ENCODE data around the gene ARRDC1.

ARRDC1 gene

GRCh38 chr9:137656416-137656815 lies 50.9 kb downstream of the ARRDC1 start:
- H3K27me3 ChIP-seq (ENCODE audit: insufficient read depth, poor library complexity, severe bottlenecking): no peaks in the 10 kb centered on the region
- no peak for TF ChIP-seq SPI1 (IDR thresholded peaks at IDR 0.05; ENCODE audit: borderline replicate concordance, low read depth)
- TF ChIP-seq CTCF (IDR thresholded peaks at IDR 0.05; ENCODE audit: insufficient read depth, low read length): no peak
- TF ChIP-seq GABPA (IDR thresholded peaks at IDR 0.05; ENCODE audit: low read depth): no peak
- no peak for TF ChIP-seq REST (IDR thresholded peaks at IDR 0.05; ENCODE audit: insufficient replicate concordance, low read depth)
- TF ChIP-seq POLR2AphosphoS5 (IDR thresholded peaks at IDR 0.05; ENCODE audit: low read depth): no peak
- no peak overlapping the region for H3K27ac ChIP-seq (replicated peaks)
- H3K4me3 ChIP-seq (replicated peaks; ENCODE audit: insufficient read depth, low read length): no peak overlapping the region
- no peak for DNase-seq (ENCODE audit: low read depth in 1 of 2, low spot score in 1 of 2)

GRCh38 chr9:137657606-137658005 lies 52.1 kb downstream of the ARRDC1 start:
- no peak for DNase-seq (ENCODE audit: low read depth in 1 of 2, low spot score in 1 of 2)
- TF ChIP-seq GABPA (IDR thresholded peaks at IDR 0.05; ENCODE audit: low read depth): no peak
- no peak for TF ChIP-seq REST (IDR thresholded peaks at IDR 0.05; ENCODE audit: insufficient replicate concordance, low read depth)
- TF ChIP-seq POLR2AphosphoS5 (IDR thresholded peaks at IDR 0.05; ENCODE audit: low read depth): no peak
- TF ChIP-seq CTCF (IDR thresholded peaks at IDR 0.05; ENCODE audit: insufficient read depth, low read length): no peak
- TF ChIP-seq SPI1 (IDR thresholded peaks at IDR 0.05; ENCODE audit: borderline replicate concordance, low read depth): no peak
- Histone ChIP-seq H3K4me3 (replicated peaks; ENCODE audit: insufficient read depth, low read length) (no peak overlapping the region), H3K27ac (replicated peaks) (no peak overlapping the region), H3K27me3 (ENCODE audit: insufficient read depth, poor library complexity, severe bottlenecking) (no peaks in the 10 kb centered on the region)

GRCh38 chr9:137658781-137659180 lies 53.3 kb downstream of the ARRDC1 start:
- no peak overlapping the region for H3K27ac ChIP-seq (replicated peaks)
- peak; percentile 57 for TF ChIP-seq SPI1 (IDR thresholded peaks at IDR 0.05; ENCODE audit: borderline replicate concordance, low read depth)
- TF ChIP-seq POLR2AphosphoS5 (IDR thresholded peaks at IDR 0.05; ENCODE audit: low read depth): no peak
- no peak for TF ChIP-seq CTCF (IDR thresholded peaks at IDR 0.05; ENCODE audit: insufficient read depth, low read length)
- no peak for TF ChIP-seq GABPA (IDR thresholded peaks at IDR 0.05; ENCODE audit: low read depth)
- TF ChIP-seq REST (IDR thresholded peaks at IDR 0.05; ENCODE audit: insufficient replicate concordance, low read depth): no peak
- no peaks in the 10 kb centered on the region for H3K27me3 ChIP-seq (ENCODE audit: insufficient read depth, poor library complexity, severe bottlenecking)
- no peak overlapping the region for H3K4me3 ChIP-seq (replicated peaks; ENCODE audit: insufficient read depth, low read length)
- no peak for DNase-seq (ENCODE audit: low read depth in 1 of 2, low spot score in 1 of 2)

Data from HL-60 (cell line).